Activated CD4-positive, alpha-beta T cell treated with anti-CD3 and anti-CD28 coated beads, Interleukin-2, amount 50 U/mL, for 1 hour (primary cell): ENCODE measurements around the gene NFE2L1.
"Not testable (repeated sequence)": the region's sequence is repeated elsewhere in the genome, so short reads cannot be mapped to it uniquely, and the experiment has no call there.

ENCODE experiments used
- DNase-seq: peaks from one replicate; pipeline ENCODE4 v3.0.0-alpha.2; 2020

Gene NFE2L1

DNA sequence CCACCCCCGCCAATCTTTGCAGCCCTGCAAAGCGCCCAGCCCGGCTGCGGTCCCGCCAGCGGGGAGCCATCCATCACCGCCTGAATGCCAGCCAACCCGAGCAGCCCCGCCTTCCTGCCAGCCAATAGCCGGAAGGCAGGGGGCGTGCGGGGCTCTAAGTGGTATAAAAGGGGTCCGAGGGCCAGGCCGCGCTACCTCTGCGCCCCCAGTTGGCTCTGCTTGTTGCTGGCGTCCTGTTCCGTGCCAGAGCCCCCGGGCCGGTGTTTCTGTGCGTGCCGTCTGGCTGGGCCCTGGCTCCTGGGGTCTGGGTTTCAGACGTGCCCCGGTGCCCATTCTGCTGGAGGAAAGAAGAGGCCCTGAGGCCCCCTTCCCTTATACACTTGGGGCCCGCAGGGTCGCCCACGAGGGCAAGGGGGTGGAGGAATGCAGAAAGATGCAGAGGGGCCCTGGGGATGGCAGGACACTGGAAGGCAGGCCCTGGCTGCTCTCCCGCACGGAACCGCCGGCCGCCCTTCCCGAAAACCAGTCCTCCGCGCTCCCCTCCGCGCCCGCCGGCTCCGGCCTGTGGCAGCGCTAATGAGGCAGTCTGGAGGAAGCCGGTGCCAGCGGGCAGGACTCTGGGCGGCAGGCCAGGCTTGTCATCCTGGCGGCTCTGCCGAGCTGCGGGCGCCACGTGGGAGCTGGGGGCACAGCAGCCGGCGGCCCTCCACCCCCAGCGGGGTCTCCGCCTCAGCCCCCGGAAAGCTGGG, 24.6 kb upstream of the NFE2L1 start:
- peak; percentile 34 for DNase-seq

DNA sequence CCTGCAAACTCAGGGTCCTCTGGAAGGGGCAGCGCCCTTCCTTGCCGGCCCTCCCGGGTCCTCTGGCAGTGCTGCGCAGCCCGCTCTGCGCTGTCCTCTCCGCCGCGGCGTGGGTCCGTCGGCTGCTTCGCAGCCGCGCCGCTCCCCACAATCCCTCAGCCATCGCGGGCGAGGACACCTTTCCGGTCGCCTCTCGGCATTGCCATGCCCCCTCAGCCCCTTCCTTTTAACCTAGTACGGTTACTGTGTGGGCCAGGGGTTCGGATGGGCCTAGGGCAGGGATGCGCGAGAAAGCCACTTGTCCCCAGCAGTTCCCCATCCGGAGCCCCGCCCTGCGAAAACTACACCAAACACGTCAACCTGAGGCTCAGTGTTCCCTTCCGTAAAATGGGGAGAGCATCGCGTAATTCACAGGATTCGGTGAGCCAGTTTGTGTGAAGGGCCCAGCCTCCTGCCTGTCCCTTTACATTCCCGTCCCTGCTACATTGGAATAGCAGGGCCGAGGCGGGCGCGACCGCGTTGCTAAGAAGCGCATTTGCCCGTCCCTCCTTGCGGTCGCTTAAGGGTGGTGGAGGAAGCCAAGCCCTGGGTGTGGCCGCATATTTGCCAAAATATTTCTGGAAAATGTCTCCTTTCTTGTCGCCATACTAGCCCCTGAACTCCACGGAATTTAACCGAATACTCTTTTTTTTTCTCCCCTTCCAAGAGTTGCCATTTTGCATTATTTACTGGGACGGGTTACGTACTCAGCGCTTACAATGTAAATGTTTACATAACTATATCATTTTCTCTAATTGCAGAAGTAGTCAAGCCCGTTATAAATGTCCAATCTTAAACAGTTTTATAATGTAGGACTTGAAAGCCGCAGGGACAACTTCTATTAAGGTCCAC, 23.8 kb upstream of the NFE2L1 start:
- DNase-seq = peak; percentile 42

DNA sequence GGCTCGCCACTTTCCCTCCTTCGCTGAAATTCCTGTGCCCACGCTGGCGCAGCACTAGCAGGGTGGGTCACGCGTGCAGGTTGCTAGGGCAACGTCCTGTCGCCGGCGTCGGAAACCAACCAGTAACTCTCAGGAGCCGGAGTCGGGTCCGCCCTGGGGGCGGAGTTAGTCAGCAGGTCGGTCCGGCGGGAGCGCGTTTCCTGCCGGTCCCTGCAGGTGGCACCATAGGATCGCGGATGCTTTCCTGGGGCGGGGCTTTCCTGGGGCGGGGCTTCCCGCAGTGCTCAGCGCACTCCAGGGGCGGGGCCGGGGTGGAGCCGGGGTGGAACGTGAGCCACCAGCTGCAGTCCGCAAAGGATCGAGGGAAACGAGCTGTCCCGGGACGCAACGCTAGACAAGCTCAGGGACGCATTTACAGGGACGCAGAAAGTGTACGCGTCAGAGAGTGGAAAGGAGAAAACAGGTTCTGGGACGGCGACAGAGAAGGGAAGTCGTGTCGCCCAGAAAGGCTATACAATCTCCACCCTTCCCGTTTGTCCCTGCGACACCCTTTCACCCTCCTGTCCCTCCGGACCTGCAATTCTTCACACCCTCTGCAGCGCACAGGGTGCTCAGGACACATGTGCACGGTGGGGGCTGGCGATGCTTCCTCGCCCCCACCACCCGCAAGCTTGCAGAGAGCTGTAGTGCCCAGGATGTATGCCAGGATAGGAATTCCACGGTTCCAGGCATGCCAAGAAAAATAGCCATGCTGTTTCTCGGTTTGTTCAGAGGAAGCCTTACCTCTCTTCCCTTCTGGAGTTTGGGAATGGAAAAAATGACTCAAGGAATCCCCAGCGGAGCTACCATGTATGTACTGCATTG, 22.9 kb upstream of the NFE2L1 start:
- peak; percentile 98 for DNase-seq

DNA sequence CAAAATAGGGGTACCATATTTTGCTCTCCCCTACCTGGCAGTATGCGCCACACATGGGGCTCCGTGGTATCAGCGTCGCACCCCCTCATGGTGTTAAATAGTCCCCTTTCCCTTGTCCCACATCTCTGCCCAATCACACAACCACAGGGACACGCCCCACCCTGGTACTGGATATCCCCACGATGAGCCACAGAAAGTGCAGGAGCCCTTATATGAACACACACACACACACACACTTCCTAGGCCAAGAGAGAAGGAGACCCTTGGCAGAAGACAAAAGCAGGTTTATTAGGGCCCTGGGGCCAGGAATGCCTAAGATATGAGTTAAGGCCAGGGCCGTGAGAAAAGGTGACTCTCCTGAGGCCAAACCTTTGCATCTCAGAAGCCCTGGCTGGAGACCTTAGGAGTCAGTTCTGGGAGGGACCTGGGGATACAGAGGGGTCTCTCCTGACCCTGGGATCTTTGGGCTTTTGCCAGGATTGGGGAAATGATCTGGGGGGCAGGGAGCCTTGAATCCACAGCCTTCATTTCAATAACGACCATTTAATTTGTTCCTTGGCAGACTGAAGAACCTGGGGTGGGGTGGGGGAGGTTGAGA, 22.2 kb upstream of the NFE2L1 start:
- no peak for DNase-seq

DNA sequence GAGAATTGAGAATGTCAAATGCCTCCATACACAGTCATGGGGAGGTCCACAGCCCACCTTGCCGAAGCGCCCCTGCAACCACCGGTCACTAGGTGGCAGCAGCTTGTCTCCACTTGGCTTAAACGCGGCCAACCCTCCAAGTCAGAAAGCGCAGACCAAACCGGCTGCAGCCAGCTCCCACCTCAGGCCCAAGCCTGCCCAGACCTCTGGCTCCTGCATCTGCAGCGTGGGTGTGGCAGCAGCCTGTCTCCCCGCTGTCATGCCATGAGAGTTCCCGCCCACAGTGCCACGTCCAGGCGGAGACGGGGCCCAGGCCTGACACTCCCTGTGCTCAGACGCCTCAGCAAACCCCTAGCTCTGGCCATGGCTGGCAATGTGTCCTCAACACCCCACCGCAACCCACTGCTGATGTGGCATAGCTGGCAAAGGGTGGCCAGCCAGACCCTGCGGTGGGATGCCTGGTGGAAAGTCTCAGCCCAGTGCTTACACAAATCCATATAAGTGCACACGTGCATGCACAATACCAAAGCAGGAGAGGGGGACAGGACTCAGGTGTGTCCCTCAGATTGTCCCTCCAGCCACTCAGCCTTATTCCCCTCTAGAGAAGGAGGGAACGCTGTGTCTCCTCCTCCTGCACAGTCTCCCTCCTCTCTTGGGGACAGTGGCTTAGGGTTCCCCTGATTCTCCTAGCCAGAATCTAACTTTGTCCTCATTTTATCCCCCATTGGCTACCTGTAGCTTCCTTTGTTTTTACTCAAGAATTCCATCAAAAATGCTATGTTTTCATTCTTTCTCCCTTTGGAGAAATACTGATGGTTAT, 21.4 kb upstream of the NFE2L1 start:
- DNase-seq = peak; percentile 67

DNA sequence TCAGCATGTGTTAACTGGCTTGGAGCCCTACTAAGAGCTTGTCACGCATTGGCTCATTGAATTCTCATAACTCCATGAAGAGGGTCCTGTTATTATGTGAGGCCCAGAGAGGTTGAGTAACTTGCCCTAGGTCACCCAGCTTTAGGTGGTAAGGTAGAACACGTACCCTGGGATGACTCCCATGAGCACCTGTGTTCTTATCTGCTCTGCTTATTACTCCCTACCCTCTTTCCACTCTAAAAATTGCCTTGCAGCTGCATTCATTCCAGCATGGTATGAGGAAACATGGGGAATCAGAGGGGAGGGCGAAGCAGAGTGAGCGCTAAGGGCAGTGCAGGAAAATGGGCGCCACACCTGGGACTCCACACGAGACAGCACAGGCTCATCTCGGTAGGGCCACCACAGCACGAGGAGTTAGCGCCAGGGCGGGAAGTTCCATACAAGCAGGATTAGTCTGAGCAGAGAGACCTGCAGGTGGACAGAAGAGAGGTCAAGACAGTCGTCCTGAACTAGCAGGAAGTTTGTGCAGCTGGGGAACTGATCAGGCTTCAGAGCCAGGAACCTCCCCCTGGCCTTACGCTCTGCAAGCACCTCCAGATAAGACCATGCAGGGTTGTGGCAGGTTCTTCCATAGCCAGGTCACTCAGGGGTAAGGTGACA, 20.7 kb upstream of the NFE2L1 start:
- no peak for DNase-seq

DNA sequence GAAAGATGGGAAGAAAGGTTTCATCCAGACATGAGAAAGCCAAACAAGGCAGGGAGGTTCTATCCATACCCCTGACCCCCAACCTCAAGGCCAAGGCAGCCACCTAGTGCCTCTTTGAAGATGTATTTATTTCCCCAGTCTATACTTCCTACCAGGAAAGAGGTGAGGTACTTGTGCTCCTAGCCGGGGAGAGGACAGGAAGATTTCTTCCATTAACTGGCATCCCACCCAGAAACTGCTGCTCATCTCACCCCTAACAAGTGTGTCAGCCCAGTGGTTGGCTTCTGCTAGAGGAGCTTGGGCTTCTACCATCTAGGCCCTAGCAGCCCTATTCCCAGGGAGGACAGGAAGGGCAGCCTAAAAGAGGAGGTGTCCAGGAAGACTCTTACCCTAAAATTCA, 19.4 kb upstream of the NFE2L1 start:
- no peak for DNase-seq

DNA sequence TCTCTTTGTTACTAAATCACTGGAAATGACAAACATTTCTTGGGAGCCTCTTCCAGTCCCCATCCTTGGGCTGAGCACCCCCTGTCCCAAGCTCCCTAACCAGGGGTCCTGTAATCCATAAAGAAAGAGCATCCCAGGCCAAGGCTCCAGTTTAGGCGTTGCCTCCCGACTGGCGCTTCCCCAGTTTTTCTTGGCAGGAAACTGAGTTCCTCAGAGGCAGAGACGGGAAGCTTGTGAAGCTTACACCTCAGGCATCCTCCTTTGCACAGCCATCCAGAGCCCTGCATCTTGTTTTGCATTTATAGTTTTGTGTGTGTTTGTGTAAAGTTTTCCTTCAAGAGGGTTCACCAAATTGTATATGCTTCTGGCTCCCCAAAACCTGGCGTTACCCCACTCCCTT, 17.6 kb upstream of the NFE2L1 start:
- no peak for DNase-seq

DNA sequence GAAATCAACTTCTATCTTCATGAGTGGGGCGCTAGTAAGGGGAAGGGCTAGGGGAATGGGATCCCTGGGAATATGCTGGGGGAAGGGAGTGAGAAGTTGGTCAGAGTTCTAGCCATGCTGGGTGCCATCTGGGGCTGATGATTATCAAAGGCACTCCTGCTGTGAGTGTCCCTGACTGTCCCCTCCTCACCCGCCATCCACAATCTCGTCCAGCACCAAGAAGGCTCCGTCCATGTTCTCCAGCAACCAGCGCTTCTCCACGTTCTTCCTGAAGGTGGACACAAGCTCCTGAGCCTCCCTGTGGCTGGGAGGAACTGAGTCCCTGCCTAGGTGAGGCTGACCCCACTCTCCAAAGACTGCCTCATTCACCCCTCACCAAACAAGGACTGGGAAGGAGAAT, 16.2 kb upstream of the NFE2L1 start:
- DNase-seq = no peak

DNA sequence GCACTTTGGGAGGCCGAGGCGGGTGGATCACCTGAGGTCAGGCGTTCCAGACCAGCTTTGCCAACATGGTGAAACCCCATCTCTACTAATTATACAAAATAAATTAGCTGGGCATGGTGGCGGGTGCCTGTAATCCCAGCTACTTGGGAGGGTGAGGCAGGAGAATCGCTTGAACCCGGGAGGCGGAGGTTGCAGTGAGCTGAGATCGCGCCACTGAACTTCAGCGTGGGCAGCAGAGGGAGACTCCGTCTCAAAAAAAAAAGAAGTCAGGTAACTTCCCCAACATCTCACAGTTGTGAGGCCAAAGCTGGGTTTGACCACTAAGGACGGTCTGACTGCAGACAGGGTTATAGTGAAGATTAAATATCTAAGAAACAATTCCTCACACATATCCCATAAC, 13.4 kb upstream of the NFE2L1 start:
- DNase-seq = not testable (repeated sequence)

DNA sequence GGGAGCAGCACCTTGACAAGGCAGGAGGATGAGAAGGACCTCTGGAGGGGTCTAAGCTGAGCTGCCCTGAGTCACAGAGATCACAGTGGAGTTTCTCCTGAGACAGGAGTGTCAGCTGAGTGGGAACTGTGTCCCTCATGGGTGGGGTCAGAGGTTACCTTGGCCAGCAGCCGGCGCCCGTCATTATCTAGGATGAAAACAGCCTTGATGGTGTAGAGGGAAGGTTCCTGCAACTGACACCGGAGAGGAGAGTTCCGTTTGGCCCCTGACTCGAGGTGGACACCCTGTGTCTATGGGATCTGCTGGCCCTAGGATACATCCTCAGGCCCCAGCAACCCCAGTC, 11.5 kb upstream of the NFE2L1 start:
- no peak for DNase-seq

DNA sequence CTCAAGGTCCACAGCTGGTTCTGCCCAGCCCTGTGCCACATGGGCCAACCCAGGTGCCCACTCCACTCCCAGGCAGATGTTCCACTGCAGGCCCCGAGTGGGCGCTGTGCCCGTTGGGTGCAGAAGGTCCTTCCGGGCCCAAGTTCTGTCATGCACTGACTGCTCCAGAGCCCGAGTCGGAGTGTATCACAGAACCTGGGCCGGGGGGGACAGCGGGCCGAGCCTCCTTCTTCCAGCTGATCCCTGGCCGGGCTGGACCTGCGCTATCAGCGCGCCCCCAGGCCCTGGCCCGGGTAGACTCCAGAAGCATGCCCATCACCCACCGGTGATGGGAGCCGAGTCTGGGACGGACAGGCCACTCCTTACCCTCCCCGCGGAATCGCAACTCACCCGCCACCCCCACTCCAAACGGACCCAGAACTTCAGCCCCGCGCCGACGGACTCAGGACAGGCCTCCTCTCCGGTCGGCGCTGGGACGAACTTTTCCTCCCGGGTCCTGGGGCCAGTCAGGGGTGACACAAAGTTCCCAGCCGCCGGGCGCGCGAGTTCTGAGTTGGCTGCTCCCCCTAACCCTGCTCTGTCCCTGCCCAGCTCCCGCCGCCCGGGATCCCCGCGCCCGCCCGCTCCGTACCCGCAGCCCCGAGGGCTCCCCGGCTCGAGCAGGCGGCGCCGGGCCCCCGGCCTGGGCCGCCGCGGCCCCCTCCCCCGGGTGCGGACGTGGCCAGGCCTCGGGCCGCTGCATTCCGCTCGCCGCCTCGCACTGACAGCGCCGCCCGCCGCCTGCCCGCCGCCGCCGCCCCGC, 10.9 kb upstream of the NFE2L1 start, which contains the start of gene COPZ2:
TSS of gene COPZ2 (minus strand) at position 762 of the 802 bp plus-strand sequence. CDS start at position 742, 20 bp downstream.
- DNase-seq = peak; percentile 64

DNA sequence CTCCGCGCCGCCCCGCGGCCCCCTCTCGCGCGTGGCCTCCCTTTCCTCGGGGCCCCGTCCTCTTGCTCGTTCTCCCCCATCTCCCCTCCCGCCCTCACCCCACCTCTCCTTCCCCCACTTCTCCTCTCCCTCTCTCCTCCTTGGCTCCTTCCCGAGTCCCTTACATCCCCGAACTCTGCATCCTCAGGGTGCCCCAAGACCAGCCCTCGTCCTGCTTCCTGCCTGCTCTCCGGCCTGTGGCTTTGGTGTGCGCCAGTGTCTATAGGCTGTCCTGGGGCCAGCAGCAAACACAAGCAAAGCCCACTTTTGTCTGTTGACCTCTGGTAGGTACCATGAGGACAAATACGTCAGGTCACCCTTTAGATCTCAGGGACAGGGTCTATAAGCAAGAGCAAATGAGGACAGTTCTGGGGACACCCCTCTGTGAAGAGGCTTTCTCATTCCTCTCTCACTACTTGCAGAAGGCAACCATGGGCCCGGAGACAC, 10.3 kb upstream of the NFE2L1 start:
- no peak for DNase-seq

DNA sequence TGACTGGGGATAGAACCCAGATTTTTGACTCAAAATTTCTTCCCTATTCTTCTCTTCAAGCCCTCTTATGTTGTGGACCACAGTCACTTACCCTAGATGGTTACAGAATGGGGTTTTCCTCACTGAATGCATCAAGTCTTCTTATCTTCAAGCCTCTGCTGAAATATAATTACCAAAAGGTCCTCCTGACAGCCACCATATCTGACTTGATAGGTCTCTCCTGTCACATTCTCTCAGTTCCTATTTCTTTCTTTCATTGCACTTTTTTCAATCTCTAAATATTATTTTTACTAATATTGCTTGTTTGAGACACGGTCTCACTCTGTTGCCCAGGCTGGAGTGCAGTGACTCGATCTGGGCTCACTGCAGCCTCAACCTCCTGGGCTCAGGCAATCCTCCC, 9.5 kb upstream of the NFE2L1 start:
- no peak for DNase-seq

DNA sequence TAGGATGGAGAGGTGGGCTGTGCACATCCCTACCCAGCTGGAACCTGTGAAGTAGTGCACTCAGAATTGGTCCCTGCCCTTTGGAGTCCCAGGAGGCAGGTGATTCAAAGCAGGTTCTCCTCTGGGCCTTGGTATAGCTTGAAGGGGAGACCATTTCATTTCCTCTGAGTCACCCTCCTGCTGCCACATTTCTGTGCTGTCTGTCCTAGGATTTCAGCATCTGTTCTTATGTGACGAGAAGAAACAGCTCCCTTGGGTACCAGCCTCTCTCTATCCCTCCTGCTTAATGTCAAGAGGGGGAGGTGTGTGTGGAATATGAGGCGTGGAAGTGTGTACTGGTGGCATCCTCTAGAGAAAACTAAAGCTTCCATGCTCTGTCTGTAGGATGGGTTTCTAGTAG, 5.0 kb upstream of the NFE2L1 start:
- no peak for DNase-seq

DNA sequence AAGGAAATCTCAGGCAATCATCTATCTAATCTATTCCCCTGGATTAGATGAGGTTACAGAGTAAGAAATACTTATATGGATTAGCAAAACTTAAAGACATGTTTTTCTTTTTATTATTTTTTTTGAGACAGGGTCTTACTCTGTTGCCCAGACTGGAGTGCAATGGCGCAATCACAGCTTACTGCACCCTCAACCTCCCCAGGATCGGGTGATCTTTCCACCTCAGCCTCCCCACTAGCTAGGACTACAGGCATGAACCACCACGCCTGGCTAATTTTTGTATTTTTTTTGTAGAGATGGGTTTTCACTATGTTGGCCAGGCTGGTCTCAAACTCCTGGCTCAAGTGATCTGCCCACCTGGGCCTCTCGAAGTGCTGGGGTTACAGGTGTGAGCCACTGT, 3.3 kb upstream of the NFE2L1 start:
- DNase-seq = no peak

DNA sequence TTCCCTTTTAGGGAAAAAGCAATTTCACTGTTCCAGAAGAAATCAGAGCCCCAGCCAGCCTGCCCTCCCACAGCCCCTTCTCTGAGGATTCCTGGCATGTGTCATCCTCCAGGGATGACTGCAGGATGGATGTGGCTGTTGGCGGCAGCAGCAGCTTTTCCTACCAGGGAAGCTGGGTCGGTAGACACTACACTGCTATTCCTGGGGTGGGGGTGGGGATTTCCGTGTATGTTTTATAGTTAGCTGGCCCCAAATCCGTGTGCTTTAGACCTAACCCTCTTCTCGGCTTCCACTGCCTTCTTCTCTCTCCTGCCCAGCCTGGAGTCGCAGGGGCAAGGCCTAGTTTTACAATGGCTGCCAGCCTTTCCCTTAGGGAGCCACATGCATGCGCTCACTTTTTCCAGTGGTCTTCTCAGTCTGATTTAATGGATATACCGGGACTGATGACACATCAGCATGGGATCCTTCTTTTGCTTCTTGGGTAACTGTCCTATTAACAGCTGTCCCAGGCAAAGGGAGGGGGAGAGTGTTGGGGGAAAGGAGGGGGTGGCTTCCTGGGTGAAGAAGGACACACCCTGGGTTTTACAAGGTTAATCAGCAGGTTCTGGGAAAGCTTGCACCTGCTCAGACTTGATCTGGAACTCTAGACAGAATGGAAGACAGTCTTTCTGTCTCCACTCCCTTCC, 2.7 kb upstream of the NFE2L1 start:
- no peak for DNase-seq

DNA sequence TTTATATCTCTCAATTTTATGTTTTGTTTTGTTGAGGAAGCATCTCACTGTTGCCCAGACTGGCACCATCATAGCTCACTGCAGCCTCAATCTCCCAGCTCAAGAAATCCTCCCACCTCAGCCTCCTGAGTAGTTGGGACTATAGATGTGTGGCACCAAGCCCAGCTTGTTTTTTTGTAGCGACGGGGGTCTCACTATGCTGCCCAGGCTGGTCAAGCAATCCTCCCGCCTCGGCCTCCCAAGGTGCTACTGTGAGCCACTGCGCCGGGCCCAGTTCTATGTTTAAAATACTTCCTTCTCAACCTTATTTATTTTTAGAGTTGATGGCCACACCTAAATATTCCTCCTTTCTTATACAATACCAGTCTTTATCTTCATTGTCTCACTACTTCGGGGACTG, 1.9 kb upstream of the NFE2L1 start:
- no peak for DNase-seq

DNA sequence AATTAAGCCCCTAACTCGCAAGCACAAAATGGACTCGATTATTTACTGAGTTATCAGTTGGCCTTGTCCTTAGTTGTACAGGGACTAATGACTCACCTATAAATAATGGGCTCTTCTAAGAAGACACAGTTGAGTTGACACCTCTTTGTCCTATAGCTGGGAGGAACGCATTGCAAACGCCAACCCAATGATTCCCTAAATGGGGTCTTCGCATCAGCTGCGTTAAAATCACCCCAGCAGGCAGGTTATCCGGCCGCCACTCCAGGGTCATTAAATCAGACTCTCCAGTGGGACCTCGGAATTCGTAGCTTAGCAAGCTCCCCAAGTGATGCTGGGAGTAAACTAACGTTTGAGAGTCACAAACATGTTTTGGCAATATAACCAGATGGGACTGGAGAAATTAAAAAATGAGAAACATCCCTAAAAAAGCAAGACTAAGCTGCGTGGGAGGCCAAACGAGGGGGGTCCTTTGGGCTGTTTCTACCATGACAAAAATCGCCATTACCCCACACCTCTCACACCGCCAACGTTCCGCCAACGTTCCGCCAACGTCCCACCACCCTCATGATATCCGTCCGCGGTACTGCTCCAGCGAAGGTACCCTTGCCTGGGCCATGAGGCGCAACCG, 932 bp upstream of the NFE2L1 start:
- DNase-seq = no peak
